Measurements from ENCODE around the gene RAI14.

GRCh38 chr5:34708777-34709176 lies 52.6 kb downstream of the RAI14 start:
- TF ChIP-seq POLR2A (IDR thresholded peaks at IDR 0.05) (no peak), POLR2AphosphoS5 (IDR thresholded peaks at IDR 0.05) (no peak)
